ENCODE results near the gene TMEM92. TPM values are rescaled to one million over a fixed set of nuclear protein-coding genes. Genes with fewer than 3 reads are reported as not detected.
"Not testable (repeated sequence)": the region's sequence is repeated elsewhere in the genome, so short reads cannot be mapped to it uniquely, and the experiment has no call there.

The TMEM92 gene
- total and polyA plus RNA-seq, 5 donors, result not detected

- ATAC-seq (peak; percentile 96 to 97), DNase-seq (peak; percentile 83 to 90 (median 86))
- peak overlapping the region; percentile 92 for H3K27ac ChIP-seq (ENCODE audit: low read length)
- no peak overlapping the region for H3K4me3 ChIP-seq (ENCODE audit: low read length)
- 36% methylated on average over 8 of the region's 8 CpGs for WGBS
- H3K4me1 ChIP-seq (ENCODE audit: control insufficient read depth, insufficient read depth, low read length), result peaks cover 4% of the 10 kb centered on the region
- H3K9me3 ChIP-seq (ENCODE audit: control insufficient read depth, low read length), result no peaks in the 10 kb centered on the region
- intact Hi-C loops (cut with DNase I), result loop anchor here (5.0 to 10.0 kb wide), 3 partner anchors 193 to 265 kb away; partner anchors contain the start of gene PDK2 (in 4 of the 4)
- no peaks in the 10 kb centered on the region for H3K27me3 ChIP-seq (ENCODE audit: control insufficient read depth, insufficient read depth)
Measured at GRCh38 chr17:50289991-50290702, 15.9 kb downstream of the TMEM92 start.

- DNase-seq, result no peak
- H3K27me3 ChIP-seq (ENCODE audit: control insufficient read depth, insufficient read depth), result no peaks in the 10 kb centered on the region
- no peak overlapping the region for H3K27ac ChIP-seq (ENCODE audit: low read length)
- peaks cover 4% of the 10 kb centered on the region for H3K4me1 ChIP-seq (ENCODE audit: control insufficient read depth, insufficient read depth, low read length)
- ATAC-seq, result no peak
- intact Hi-C loops (cut with DNase I), result loop anchor here (5.0 to 10.0 kb wide), 3 partner anchors 194 to 266 kb away; partner anchors contain the start of gene PDK2 (in 4 of the 4)
- 35% methylated on average over 1 of the region's 1 CpG for WGBS
- H3K9me3 ChIP-seq (ENCODE audit: control insufficient read depth, low read length), result no peaks in the 10 kb centered on the region
- H3K4me3 ChIP-seq (ENCODE audit: low read length), result no peak overlapping the region
Measured at GRCh38 chr17:50290933-50291332, 16.7 kb downstream of the TMEM92 start.

- no peak overlapping the region for H3K27ac ChIP-seq (ENCODE audit: low read length)
- no peaks in the 10 kb centered on the region for H3K9me3 ChIP-seq (ENCODE audit: control insufficient read depth, low read length)
- DNase-seq (no peak), ATAC-seq (no peak)
- H3K4me1 ChIP-seq (ENCODE audit: control insufficient read depth, insufficient read depth, low read length), result peaks cover 4% of the 10 kb centered on the region
- H3K27me3 ChIP-seq (ENCODE audit: control insufficient read depth, insufficient read depth), result no peaks in the 10 kb centered on the region
- H3K4me3 ChIP-seq (ENCODE audit: low read length), result no peak overlapping the region
- WGBS, result 89% methylated on average over 3 of the region's 3 CpGs
- intact Hi-C loops (cut with DNase I), result loop anchor here (5.0 to 10.0 kb wide), 3 partner anchors 195 to 268 kb away; partner anchors contain the start of gene PDK2 (in 4 of the 4)
Measured at GRCh38 chr17:50292465-50292864, 18.2 kb downstream of the TMEM92 start.

- H3K4me3 ChIP-seq (ENCODE audit: low read length), result no peak overlapping the region
- peaks cover 4% of the 10 kb centered on the region for H3K4me1 ChIP-seq (ENCODE audit: control insufficient read depth, insufficient read depth, low read length)
- H3K27me3 ChIP-seq (ENCODE audit: control insufficient read depth, insufficient read depth), result no peaks in the 10 kb centered on the region
- no peak overlapping the region for H3K27ac ChIP-seq (ENCODE audit: low read length)
- intact Hi-C loops (cut with DNase I), result loop anchor here (10.0 kb wide), 2 partner anchors 200 to 270 kb away; partner anchors contain the start of gene PDK2 (in 3 of the 4)
- WGBS, result 80% methylated on average over 4 of the region's 4 CpGs
- ATAC-seq (no peak), DNase-seq (no peak)
- no peaks in the 10 kb centered on the region for H3K9me3 ChIP-seq (ENCODE audit: control insufficient read depth, low read length)
Measured at GRCh38 chr17:50295021-50295420, 20.8 kb downstream of the TMEM92 start.

- WGBS, result 19% methylated on average over 7 of the region's 7 CpGs
Measured at GRCh38 chr17:50297407-50297865, 23.2 kb downstream of the TMEM92 start.

GRCh38 chr17:50298018-50298417 lies 23.8 kb downstream of the TMEM92 start:
- H3K9me3 ChIP-seq (ENCODE audit: control insufficient read depth, low read length), result no peaks in the 10 kb centered on the region
- H3K4me1 ChIP-seq (ENCODE audit: control insufficient read depth, insufficient read depth, low read length), result no peaks in the 10 kb centered on the region
- WGBS, result 74% methylated on average over 11 of the region's 11 CpGs
- DNase-seq (no peak), ATAC-seq (no peak)
- H3K4me3 ChIP-seq (ENCODE audit: low read length), result no peak overlapping the region
- no peak overlapping the region for H3K27ac ChIP-seq (ENCODE audit: low read length)
- intact Hi-C loops (cut with DNase I), result loop anchor here (2.0 to 10.0 kb wide), 3 partner anchors 97 to 273 kb away; partner anchors contain the start of genes PDK2 (in 3 of the 4) and COL1A1 (in 1 of the 4)
- H3K27me3 ChIP-seq (ENCODE audit: control insufficient read depth, insufficient read depth), result no peaks in the 10 kb centered on the region

More at GRCh38 chr17:50297407-50297865, 23.2 kb downstream of the TMEM92 start:
- ATAC-seq, result peak; percentile 86 to 94
- peak; percentile 77 to 89 (median 88) for DNase-seq
- intact Hi-C loops (cut with DNase I), result loop anchor here (2.0 to 10.0 kb wide), 3 partner anchors 97 to 273 kb away; partner anchors contain the start of genes PDK2 (in 3 of the 4) and COL1A1 (in 2 of the 4)
- no peak overlapping the region for H3K4me3 ChIP-seq (ENCODE audit: low read length)
- no peaks in the 10 kb centered on the region for H3K27me3 ChIP-seq (ENCODE audit: control insufficient read depth, insufficient read depth)
- H3K4me1 ChIP-seq (ENCODE audit: control insufficient read depth, insufficient read depth, low read length), result no peaks in the 10 kb centered on the region
- H3K9me3 ChIP-seq (ENCODE audit: control insufficient read depth, low read length), result no peaks in the 10 kb centered on the region
- no peak overlapping the region for H3K27ac ChIP-seq (ENCODE audit: low read length)

GRCh38 chr17:50299776-50300175 lies 25.5 kb downstream of the TMEM92 start:
- ATAC-seq (no peak), DNase-seq (no peak)
- Histone ChIP-seq H3K9me3 (ENCODE audit: control insufficient read depth, low read length) (no peaks in the 10 kb centered on the region), H3K27ac (ENCODE audit: low read length) (no peak overlapping the region), H3K4me3 (ENCODE audit: low read length) (no peak overlapping the region), H3K4me1 (ENCODE audit: control insufficient read depth, insufficient read depth, low read length) (no peaks in the 10 kb centered on the region), H3K27me3 (ENCODE audit: control insufficient read depth, insufficient read depth) (no peaks in the 10 kb centered on the region)
- WGBS, result 80% methylated on average over 3 of the region's 3 CpGs
- intact Hi-C loops (cut with DNase I), result loop anchor here (2.0 to 10.0 kb wide), 3 partner anchors 99 to 275 kb away; partner anchors contain the start of genes PDK2 (in 3 of the 4) and COL1A1 (in 1 of the 4)

GRCh38 chr17:50300824-50301223 lies 26.6 kb downstream of the TMEM92 start:
- H3K27ac ChIP-seq (ENCODE audit: low read length); ATAC-seq; H3K4me1 ChIP-seq (ENCODE audit: control insufficient read depth, insufficient read depth, low read length); DNase-seq; H3K9me3 ChIP-seq (ENCODE audit: control insufficient read depth, low read length); H3K4me3 ChIP-seq (ENCODE audit: low read length); intact Hi-C loops (cut with DNase I); H3K27me3 ChIP-seq (ENCODE audit: control insufficient read depth, insufficient read depth): not testable (repeated sequence)
- 68% methylated on average over 1 of the region's 1 CpG for WGBS

GRCh38 chr17:50301891-50302584 lies 27.8 kb downstream of the TMEM92 start:
- Histone ChIP-seq H3K9me3 (ENCODE audit: control insufficient read depth, low read length) (no peaks in the 10 kb centered on the region), H3K27me3 (ENCODE audit: control insufficient read depth, insufficient read depth) (no peaks in the 10 kb centered on the region), H3K4me3 (ENCODE audit: low read length) (no peak overlapping the region), H3K27ac (ENCODE audit: low read length) (no peak overlapping the region), H3K4me1 (ENCODE audit: control insufficient read depth, insufficient read depth, low read length) (no peaks in the 10 kb centered on the region)
- WGBS, result 80% methylated on average over 9 of the region's 9 CpGs
- intact Hi-C loops (cut with DNase I), result no loop called here
- DNase-seq, result no peak
- ATAC-seq, result no peak

- intact Hi-C loops (cut with DNase I), result no loop called here
- DNase-seq (no peak), ATAC-seq (no peak)
- Histone ChIP-seq H3K9me3 (ENCODE audit: control insufficient read depth, low read length) (no peaks in the 10 kb centered on the region), H3K4me3 (ENCODE audit: low read length) (no peak overlapping the region), H3K27ac (ENCODE audit: low read length) (no peak overlapping the region), H3K4me1 (ENCODE audit: control insufficient read depth, insufficient read depth, low read length) (no peaks in the 10 kb centered on the region), H3K27me3 (ENCODE audit: control insufficient read depth, insufficient read depth) (no peaks in the 10 kb centered on the region)
- WGBS, result 87% methylated on average over 11 of the region's 11 CpGs
Measured at GRCh38 chr17:50303051-50303450, 28.8 kb downstream of the TMEM92 start.

GRCh38 chr17:50303596-50303995 lies 29.3 kb downstream of the TMEM92 start:
- H3K4me3 ChIP-seq (ENCODE audit: low read length), result no peak overlapping the region
- no peaks in the 10 kb centered on the region for H3K27me3 ChIP-seq (ENCODE audit: control insufficient read depth, insufficient read depth)
- no peak overlapping the region for H3K27ac ChIP-seq (ENCODE audit: low read length)
- intact Hi-C loops (cut with DNase I), result no loop called here
- no peaks in the 10 kb centered on the region for H3K4me1 ChIP-seq (ENCODE audit: control insufficient read depth, insufficient read depth, low read length)
- no peak for DNase-seq
- 89% methylated on average over 4 of the region's 4 CpGs for WGBS
- ATAC-seq, result no peak
- H3K9me3 ChIP-seq (ENCODE audit: control insufficient read depth, low read length), result no peaks in the 10 kb centered on the region
